Muscle of leg (tissue), 11 donors: ENCODE data around the gene HOXD10. TPM values are rescaled to one million over a fixed set of nuclear protein-coding genes. Genes with fewer than 3 reads are reported as not detected.

Source experiments
- DNase-seq: peaks from one replicate; pipeline ENCODE4 v3.0.0; 2013
- H3K27ac ChIP-seq: one replicate; pipeline ENCODE4 v1.5.1; 2013; ENCODE audit warnings: mild to moderate bottlenecking, low read length, control low read depth
- H3K27me3 ChIP-seq: one replicate; pipeline ENCODE4 v1.6.1; 2013; ENCODE audit warnings: low read length; ENCODE audit not compliant: control insufficient read depth, insufficient read depth
- H3K36me3 ChIP-seq: one replicate; pipeline ENCODE4 v1.6.1; 2013; ENCODE audit warnings: low read length; ENCODE audit not compliant: control insufficient read depth, insufficient read depth
- H3K4me1 ChIP-seq: one replicate; pipeline ENCODE4 v1.6.1; 2013; ENCODE audit warnings: low read length; ENCODE audit not compliant: control insufficient read depth, insufficient read depth
- H3K4me3 ChIP-seq: one replicate; pipeline ENCODE4 v1.5.1; 2013; ENCODE audit warnings: low read length, control low read depth
- H3K9me3 ChIP-seq: replicated peaks from 2 replicates; pipeline ENCODE4 v1.6.1; 2013; ENCODE audit warnings: low read depth, low read length; ENCODE audit not compliant: control insufficient read depth
- WGBS: methylation state at CpG from one replicate; pipeline ENCODE4 v1.1.5; 2013; ENCODE audit warnings: missing lambda C conversion rate; ENCODE audit not compliant: insufficient coverage; 5-methylcytosine and 5-hydroxymethylcytosine counted together
- polyA plus RNA-seq, 8 donors: library from polyadenylated mRNA; unstranded; fragments of 120-200 nt; gene quantifications; one replicate each; pipeline versions ENCODE4 v1.2.1 to v1.2.3, GENCODE V29; 2013; ENCODE audit warnings: inconsistent platforms in 1 of 8, low replicate concordance in 1 of 8; ENCODE audit not compliant: insufficient read length in 8 of 8, insufficient read depth in 1 of 8
- total RNA-seq: library from RNA; stranded (reverse); fragments of 120-200 nt; gene quantifications from one replicate; pipeline ENCODE4 v1.2.4, GENCODE V29; 2013

HOXD10 gene
- total and polyA plus RNA-seq, 9 donors = 0.05 to 4.6 (median 0.21) TPM; not detected in 2

GRCh38 chr2:176147800-176148496, 31.4 kb downstream of the HOXD10 start:
- DNase-seq = no peak
- H3K4me1 ChIP-seq = no peaks in the 10 kb centered on the region
- 54% methylated on average over 25 of the region's 31 CpGs for WGBS
- H3K4me3 ChIP-seq = no peak overlapping the region
- H3K27me3 ChIP-seq = peaks cover 82% of the 10 kb centered on the region
- peaks cover 10% of the 10 kb centered on the region for H3K36me3 ChIP-seq
- no peaks in the 10 kb centered on the region for H3K9me3 ChIP-seq
- H3K27ac ChIP-seq = no peak overlapping the region

DNA sequence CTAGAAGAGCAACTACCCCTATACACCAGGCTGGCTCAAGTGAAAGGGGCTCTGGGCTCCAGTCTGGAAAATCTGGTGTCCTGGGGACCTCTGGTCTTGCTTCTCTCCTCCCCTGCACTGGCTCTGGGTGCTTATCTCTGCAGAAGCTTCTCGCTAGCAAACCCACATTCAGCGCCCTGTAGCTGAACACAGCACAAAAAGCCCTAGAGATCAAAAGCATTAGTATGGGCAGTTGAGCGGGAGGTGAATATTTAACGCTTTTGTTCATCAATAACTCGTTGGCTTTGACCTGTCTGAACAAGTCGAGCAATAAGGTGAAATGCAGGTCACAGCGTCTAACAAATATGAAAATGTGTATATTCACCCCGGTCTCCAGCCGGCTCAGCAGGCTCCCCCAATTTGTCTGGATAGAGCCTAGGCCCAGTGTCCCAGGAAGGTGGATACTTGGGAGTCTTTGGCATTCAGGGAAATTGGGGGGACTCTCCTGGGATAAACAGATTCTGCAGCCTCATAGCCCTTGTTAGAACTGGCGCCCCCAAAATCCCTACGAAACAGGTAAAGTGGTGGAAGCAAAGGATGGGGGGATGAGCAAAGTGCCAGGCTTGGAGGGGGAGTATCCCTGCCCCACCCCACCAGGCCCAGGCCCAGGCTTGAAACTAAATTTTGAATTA, 32.3 kb downstream of the HOXD10 start:
- WGBS = 66% methylated on average over 8 of the region's 11 CpGs
- H3K4me3 ChIP-seq = no peak overlapping the region
- H3K4me1 ChIP-seq = no peaks in the 10 kb centered on the region
- H3K9me3 ChIP-seq = no peaks in the 10 kb centered on the region
- no peak for DNase-seq
- H3K27me3 ChIP-seq = peaks cover 80% of the 10 kb centered on the region
- peaks cover 18% of the 10 kb centered on the region for H3K36me3 ChIP-seq
- no peak overlapping the region for H3K27ac ChIP-seq

GRCh38 chr2:176149481-176149938, 32.9 kb downstream of the HOXD10 start:
- 68% methylated on average over 19 of the region's 22 CpGs for WGBS
- no peak for DNase-seq
- H3K4me1 ChIP-seq = no peaks in the 10 kb centered on the region
- peaks cover 81% of the 10 kb centered on the region for H3K27me3 ChIP-seq
- H3K27ac ChIP-seq = no peak overlapping the region
- H3K36me3 ChIP-seq = peaks cover 19% of the 10 kb centered on the region
- no peak overlapping the region for H3K4me3 ChIP-seq
- no peaks in the 10 kb centered on the region for H3K9me3 ChIP-seq

DNA sequence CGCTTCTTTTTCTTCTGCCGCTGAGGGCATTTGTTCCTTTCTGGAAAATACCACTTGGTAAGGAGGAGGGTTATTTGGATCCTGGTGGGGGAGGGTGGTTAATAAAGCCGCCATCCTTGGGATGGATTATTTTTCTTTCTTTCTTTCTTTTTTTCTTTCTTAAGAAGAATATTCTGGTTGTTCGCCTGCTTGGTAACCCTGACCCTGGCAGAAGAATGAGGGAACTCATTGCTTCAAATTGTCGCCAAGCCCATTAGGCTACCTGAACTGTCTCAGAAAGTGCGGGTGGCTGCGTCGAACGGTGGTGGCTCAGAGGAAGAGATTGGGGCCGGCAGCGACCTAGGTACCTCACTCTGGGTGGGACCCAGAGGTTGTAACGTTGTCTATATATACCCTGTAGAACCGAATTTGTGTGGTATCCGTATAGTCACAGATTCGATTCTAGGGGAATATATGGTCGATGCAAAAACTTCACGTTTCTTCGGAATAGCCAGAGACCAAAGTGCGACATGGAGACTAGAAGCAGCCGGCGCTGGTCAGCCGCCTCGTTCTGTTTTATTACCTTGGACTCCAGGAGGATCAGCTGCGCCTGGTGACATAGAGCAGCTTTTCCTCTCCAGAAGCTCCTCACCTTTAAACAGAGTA, 33.5 kb downstream of the HOXD10 start:
- no peaks in the 10 kb centered on the region for H3K9me3 ChIP-seq
- WGBS = 67% methylated on average over 14 of the region's 24 CpGs
- peaks cover 82% of the 10 kb centered on the region for H3K27me3 ChIP-seq
- H3K4me3 ChIP-seq = no peak overlapping the region
- DNase-seq = no peak
- no peaks in the 10 kb centered on the region for H3K4me1 ChIP-seq
- no peak overlapping the region for H3K27ac ChIP-seq
- peaks cover 20% of the 10 kb centered on the region for H3K36me3 ChIP-seq

DNA sequence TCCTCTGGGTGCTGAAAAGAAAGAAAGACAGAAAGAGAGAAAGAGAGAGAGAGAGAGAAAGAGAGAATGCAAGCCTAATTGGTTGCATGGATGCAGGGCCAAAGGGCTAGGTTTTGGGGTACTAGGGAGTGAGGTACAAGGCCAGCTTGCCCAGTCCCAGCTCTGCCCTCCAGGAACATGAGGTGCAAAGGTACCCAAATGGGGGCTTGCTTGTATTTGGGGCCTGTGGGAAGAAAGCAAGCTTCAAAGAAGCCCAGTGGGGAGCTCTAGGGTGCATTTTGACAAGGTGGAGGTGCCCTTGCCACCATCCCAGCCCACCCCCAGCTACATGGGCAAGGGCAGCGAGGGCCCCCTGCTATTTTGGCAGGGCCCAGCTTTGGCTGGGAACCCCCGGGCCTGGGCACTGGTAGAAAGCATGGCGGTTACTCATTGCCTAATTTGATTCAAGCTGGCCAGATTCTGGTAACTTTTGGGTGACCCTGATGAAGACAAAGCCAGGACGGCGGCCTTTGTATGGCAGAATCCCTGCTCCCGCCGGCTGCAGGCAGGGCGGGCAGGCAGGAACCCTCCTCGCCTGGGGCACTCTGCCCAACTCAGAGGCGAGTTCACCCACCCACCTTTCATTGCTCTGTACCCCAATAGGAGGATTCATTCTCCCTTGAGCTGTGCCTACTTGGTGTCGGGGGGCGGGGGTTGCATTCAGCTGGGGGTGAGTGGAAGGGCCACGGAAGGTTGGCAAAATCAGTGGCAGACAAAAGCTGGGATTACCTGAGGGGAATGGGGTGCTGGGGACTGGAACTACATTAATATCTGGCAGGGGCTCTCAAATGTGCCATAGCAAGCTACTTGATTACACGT, 34.2 kb downstream of the HOXD10 start:
- H3K27me3 ChIP-seq = peaks cover 83% of the 10 kb centered on the region
- no peak overlapping the region for H3K4me3 ChIP-seq
- no peaks in the 10 kb centered on the region for H3K4me1 ChIP-seq
- DNase-seq = no peak
- peaks cover 20% of the 10 kb centered on the region for H3K36me3 ChIP-seq
- WGBS = 85% methylated on average over 6 of the region's 14 CpGs
- H3K9me3 ChIP-seq = no peaks in the 10 kb centered on the region
- no peak overlapping the region for H3K27ac ChIP-seq

DNA sequence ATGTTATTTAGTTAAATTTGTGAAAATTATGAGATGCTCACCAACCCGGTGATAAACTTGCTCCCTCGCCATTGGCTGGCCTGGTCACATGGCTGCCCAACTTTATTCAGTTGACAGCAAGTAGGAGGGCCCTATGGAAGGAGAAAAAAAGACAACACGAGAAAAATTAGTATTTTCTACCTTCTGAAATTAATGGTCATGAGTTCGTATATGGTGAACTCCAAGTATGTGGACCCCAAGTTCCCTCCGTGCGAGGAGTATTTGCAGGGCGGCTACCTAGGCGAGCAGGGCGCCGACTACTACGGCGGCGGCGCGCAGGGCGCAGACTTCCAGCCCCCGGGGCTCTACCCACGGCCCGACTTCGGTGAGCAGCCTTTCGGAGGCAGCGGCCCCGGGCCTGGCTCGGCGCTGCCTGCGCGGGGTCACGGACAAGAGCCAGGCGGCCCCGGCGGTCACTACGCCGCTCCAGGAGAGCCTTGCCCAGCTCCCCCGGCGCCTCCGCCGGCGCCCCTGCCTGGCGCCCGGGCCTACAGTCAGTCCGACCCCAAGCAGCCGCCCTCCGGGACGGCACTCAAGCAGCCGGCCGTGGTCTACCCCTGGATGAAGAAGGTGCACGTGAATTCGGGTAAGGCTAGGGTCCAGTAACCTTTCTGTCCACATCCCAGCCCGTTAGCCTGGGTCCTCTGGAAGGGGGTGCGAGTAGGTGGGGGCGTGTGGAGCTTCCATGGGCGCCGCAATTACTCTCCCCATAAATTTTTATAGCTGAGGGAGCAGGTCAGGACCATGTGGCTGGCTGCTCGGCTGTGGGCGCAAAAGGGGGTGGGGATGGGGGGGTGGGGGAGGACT, 35.1 kb downstream of the HOXD10 start, which contains the start of gene HOXD4:
Gene HOXD4 (plus strand): TSS at position 109 of the 846 bp plus-strand sequence. CDS start 84 bp downstream, at position 193.
- Histone ChIP-seq H3K4me1 (peaks cover 4% of the 10 kb centered on the region), H3K27ac (no peak within 1 kb of the TSS), H3K27me3 (peaks cover 85% of the 10 kb centered on the region), H3K36me3 (peaks cover 20% of the 10 kb centered on the region), H3K4me3 (no peak within 1 kb of the TSS), H3K9me3 (no peaks in the 10 kb centered on the region)
- no peak for DNase-seq
- WGBS = 47% methylated on average over 45 of the region's 55 CpGs

- Histone ChIP-seq H3K27me3 (peaks cover 85% of the 10 kb centered on the region), H3K9me3 (no peaks in the 10 kb centered on the region), H3K27ac (no peak overlapping the region), H3K4me1 (peaks cover 10% of the 10 kb centered on the region), H3K36me3 (peaks cover 20% of the 10 kb centered on the region), H3K4me3 (no peak overlapping the region)
- 61% methylated on average over 36 of the region's 48 CpGs for WGBS
- DNase-seq = no peak
These were observed 36.0 kb downstream of the HOXD10 start for GRCh38 chr2:176152350-176153181.

DNA sequence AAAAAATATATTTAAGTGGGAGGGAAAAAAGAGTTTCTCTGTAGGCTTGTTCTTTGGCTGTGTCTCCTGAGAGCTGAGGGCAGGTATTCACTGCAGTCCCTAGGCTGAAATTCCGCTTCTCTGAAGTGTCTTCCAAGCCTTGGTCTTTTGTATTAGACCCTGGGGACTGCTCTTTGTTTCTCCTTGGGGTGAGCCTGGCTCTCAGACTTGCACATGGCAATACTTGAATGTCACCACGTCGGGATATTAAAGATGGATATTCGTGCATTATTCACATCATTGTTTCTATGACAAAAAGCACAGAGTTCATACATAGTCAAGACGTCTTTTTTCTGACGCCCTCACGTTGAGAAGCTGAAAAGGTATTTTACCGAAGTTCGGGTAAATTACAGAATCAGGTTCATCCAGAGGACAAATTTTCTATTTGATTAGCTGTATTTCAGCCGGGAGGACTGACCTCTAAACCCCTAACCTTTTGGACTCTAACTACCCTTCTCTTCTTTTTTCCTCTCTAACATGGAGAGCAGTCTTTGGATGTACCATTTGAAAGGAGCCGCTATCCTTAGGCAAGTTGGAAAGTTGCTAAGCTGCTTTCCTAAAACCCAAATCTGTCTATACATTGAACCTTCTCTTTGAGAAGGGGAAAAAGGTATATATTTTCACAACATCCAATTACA, 38.1 kb downstream of the HOXD10 start:
- H3K27me3 ChIP-seq = peaks cover 85% of the 10 kb centered on the region
- peaks cover 22% of the 10 kb centered on the region for H3K4me1 ChIP-seq
- 81% methylated on average over 3 of the region's 11 CpGs for WGBS
- H3K27ac ChIP-seq = no peak overlapping the region
- H3K9me3 ChIP-seq = no peaks in the 10 kb centered on the region
- H3K4me3 ChIP-seq = no peak overlapping the region
- peaks cover 20% of the 10 kb centered on the region for H3K36me3 ChIP-seq
- DNase-seq = no peak
